Testis (tissue), 2 donors: ENCODE measurements around the gene BRMS1.

Experiments used
- CTCF ChIP-seq, 3 experiments: fragments of 450-650 bp in 2 of 3; fragments of 200-600 bp in 1 of 3; sonication (generic) in 1 of 3; IDR thresholded peaks; one replicate each; pipeline ENCODE4 v1.5.1; 2016 to 2019; ENCODE audit warnings: antibody characterized with exemption in 3 of 3, mild to moderate bottlenecking in 2 of 3, moderate library complexity in 1 of 3
- POLR2A ChIP-seq: fragments of 450-650 bp; IDR thresholded peaks from one replicate; pipeline ENCODE4 v1.6.1; 2017; ENCODE audit warnings: antibody characterized with exemption, mild to moderate bottlenecking, moderate library complexity

DNA sequence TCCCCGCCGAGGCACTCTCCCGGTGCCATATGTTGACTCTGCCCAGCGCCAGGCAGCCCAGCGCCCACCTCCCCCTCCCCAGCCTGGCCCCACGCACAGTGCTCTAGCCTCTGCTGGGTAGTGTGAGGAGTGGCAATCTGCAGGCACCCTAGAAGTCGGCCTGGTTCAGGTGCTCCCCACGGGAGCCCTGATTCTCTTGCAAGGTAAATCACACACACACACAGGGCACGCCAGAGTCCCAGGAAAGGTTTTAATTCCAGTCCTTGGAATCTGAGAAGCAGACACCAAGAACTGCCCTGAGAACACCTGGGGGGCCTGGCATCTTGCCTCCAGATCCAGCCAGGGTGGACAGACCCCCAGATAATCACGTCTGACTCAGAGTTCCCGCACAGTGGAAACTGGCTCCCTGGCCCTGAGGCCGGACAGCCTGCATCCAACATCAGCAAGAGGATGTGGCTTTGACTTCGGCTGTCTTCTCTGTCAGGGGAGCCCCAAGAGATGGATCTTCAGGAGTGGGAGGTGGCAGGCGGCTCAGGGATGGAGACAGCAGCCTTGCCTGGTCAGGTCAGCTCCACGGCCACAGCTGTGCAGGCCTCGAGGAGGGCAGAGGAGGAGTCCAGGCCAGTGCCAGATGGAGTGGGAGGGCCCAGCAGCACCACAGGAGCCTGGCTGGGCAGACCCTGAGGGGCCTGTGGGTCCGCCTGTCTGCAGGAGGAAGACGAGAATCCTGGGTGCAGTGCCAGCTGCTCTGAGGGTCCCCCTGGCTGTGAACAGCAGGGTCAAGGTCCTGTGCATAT is 7.6 kb downstream of the BRMS1 start:
- TF ChIP-seq POLR2A (no peak), CTCF (IDR thresholded peaks at IDR 0.05) (no peak)
